Fibroblast of mammary gland (primary cell): Measurements from ENCODE around the gene SYCP2L.
"Not testable (repeated sequence)": the region's sequence is repeated elsewhere in the genome, so short reads cannot be mapped to it uniquely, and the experiment has no call there.

Experiments used
- DNase-seq: peaks from one replicate; pipeline ENCODE4 v3.0.0-alpha.2; 2010; ENCODE audit warnings: low read depth
- H3K4me3 ChIP-seq: 2 replicates; pipeline ENCODE4 v1.5.1; 2011; ENCODE audit warnings: low read depth, mild to moderate bottlenecking, low read length, moderate library complexity; ENCODE audit not compliant: control insufficient read depth
- TF ChIP-seq, protein P1 (sequence below): conservative IDR thresholded peaks from 2 replicates; pipeline ENCODE4 v1.5.1; 2011; ENCODE audit warnings: low read depth, low read length, inconsistent platforms; ENCODE audit not compliant: control insufficient read depth, insufficient read depth

SYCP2L gene

DNA sequence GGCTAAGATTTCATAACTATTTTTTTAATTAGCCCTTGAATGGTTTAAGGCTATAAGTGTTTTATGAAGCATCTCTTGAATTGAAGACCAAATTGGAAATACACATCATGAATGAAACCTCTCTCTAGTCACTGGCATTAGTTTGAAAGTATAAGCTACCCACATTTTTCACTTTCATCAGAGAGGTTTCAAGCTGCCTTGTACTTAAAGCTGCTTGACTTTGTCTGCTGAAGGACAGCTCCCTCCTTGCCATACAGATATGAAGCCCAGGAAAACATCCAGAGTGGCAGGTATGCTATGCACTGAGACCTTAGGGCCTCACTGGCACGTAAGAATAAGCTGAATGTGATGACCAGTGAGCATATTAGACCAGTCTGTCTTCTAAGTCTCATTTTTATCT is 94.6 kb downstream of the SYCP2L start:
- no peak overlapping the region for H3K4me3 ChIP-seq
- TF ChIP-seq, protein P1, sequence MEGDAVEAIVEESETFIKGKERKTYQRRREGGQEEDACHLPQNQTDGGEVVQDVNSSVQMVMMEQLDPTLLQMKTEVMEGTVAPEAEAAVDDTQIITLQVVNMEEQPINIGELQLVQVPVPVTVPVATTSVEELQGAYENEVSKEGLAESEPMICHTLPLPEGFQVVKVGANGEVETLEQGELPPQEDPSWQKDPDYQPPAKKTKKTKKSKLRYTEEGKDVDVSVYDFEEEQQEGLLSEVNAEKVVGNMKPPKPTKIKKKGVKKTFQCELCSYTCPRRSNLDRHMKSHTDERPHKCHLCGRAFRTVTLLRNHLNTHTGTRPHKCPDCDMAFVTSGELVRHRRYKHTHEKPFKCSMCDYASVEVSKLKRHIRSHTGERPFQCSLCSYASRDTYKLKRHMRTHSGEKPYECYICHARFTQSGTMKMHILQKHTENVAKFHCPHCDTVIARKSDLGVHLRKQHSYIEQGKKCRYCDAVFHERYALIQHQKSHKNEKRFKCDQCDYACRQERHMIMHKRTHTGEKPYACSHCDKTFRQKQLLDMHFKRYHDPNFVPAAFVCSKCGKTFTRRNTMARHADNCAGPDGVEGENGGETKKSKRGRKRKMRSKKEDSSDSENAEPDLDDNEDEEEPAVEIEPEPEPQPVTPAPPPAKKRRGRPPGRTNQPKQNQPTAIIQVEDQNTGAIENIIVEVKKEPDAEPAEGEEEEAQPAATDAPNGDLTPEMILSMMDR, result no peak
- DNase-seq, result no peak

DNA sequence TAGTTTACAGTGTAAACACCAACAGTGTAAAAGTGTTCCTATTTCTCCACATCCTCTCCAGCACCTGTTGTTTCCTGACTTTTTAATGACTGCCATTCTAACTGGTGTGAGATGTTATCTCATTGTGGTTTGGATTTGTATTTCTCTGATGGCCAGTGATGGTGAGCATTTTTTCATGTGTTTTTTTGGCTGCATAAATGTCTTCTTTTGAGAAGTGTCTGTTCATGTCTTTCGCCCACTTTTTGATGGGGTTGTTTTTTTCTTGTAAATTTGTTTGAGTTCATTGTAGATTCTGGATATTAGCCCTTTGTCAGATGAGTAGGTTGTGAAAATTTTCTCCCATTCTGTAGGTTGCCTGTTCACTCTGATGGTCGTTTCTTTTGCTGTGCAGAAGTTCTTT is 98.1 kb downstream of the SYCP2L start:
- not testable (repeated sequence) for DNase-seq, H3K4me3 ChIP-seq

DNA sequence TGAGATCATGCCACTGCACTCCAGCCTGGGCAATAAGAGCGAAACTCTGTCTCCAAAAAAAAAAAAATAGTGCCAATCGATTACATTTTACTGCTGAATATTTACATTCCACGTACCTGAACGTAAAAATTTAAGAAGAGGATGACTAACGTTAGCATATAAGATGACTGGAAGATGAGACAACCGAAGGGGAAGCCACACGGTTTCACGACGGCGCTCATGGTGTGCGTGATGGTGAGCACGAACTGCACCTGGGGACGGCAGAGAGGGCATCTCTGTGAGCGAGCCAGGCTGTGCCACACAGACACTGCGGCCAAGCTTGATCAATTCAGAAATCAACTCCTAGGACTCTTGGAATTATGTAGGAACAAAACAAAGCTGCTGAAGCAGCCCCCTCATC is 102.7 kb downstream of the SYCP2L start:
- DNase-seq, result no peak
- TF ChIP-seq, protein P1, result no peak
- no peak overlapping the region for H3K4me3 ChIP-seq

DNA sequence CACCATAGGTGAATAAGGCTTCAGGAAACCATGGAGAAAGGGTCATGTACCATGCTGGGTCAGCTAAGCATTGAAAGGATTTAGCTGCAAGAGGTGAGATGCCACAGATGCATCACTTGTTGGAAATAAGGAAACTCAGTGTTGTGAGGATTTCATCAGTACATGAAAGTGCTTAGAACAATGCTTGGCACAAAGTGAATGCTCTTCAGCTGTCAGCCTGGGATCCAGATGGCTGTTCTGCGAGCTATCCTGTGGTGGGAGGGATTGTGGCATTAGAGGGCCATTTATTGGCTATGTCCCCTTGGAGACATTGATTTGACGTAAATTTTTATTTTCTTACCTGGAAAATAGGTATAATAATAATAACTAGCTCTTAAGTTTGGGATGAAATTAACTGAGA is 104.3 kb downstream of the SYCP2L start:
- TF ChIP-seq, protein P1, result no peak
- no peak for DNase-seq

DNA sequence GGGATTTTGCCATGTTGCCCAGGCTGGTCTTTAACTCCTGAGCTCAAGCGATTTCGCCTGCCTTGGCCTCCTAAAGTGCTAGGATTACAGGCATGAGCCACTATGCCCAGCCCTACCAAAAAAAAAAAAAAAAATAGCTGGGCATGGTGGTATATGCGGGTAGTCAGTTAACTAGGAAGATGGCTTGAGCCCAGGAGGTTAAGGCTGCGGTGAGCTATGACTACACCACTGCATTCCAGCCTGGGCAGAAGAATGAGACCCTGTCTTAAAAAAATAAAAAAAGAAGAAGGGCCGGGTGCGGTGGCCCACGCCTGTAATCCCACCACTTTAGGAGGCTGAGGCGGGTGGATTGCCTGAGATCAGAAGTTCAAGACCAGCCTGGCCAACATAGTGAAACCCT is 107.0 kb downstream of the SYCP2L start:
- no peak overlapping the region for H3K4me3 ChIP-seq
- TF ChIP-seq, protein P1, result no peak
- no peak for DNase-seq

More for the DNA sequence above, 104.3 kb downstream of the SYCP2L start:
- no peak overlapping the region for H3K4me3 ChIP-seq

DNA sequence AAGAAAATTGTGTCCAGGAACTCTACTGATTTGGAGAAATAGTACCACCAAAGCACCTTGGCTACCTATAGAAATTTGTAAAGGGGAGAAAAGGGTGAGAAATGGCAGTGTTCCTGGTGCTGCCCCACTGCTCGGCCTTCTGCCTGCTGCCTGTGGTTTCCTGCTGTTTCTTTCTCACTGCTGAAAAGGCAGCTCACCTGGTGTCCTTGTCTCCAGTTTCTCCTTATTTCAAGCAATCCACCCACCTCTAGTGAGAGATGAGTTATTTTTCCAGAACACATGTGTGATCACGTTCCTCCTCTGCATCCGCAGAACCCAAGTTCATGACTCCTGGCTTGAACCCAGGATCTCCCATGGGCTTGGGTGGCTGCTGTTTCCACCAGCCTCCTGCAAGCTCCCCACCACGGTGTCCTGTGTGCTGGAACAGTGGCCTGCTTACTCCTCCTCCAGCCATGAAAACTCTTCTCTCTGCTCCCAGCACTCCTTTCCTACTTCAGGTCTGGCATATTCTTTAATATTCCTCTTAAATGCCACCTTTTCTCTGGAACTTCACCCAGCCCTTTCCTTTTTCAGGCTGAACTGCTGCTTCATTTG is 108.4 kb downstream of the SYCP2L start:
- no peak for DNase-seq
- TF ChIP-seq, protein P1, result no peak
- no peak overlapping the region for H3K4me3 ChIP-seq

DNA sequence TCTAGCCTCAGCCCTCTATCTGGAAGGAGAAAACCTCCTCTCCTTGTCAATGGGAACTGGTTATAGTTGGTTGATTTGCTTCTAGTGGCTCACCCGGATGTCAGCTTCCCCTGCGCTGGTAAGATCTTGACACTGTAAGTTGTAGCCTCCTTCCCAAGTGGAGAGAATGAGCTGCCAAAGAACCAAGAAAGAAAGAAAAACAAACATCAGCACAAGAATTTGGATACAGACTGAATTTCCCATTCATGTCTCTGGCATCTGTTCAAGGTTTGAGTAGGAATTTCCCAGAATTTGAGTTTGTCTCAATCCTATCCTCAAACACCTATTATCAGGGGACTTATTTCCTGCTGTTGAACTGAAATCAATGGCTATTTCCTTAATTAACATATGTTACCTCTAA is 113.1 kb downstream of the SYCP2L start:
- H3K4me3 ChIP-seq, result no peak overlapping the region
- TF ChIP-seq, protein P1, result no peak
- DNase-seq, result peak; percentile 45
